ENCODE measurements around the gene CSK. TPM values are rescaled to one million over a fixed set of nuclear protein-coding genes. Genes with fewer than 3 reads are reported as not detected.

CSK gene
- total RNA-seq, 1 donor from 2014 or later, result 83.8 TPM

- no peaks in the 10 kb centered on the region for H3K9me3 ChIP-seq
- no peak overlapping the region for H3K4me3 ChIP-seq
- intact Hi-C loops (cut with DNase I), result no loop called here
- no peak overlapping the region for H3K27ac ChIP-seq
- no peaks in the 10 kb centered on the region for H3K4me1 ChIP-seq
- TF ChIP-seq, protein P1, sequence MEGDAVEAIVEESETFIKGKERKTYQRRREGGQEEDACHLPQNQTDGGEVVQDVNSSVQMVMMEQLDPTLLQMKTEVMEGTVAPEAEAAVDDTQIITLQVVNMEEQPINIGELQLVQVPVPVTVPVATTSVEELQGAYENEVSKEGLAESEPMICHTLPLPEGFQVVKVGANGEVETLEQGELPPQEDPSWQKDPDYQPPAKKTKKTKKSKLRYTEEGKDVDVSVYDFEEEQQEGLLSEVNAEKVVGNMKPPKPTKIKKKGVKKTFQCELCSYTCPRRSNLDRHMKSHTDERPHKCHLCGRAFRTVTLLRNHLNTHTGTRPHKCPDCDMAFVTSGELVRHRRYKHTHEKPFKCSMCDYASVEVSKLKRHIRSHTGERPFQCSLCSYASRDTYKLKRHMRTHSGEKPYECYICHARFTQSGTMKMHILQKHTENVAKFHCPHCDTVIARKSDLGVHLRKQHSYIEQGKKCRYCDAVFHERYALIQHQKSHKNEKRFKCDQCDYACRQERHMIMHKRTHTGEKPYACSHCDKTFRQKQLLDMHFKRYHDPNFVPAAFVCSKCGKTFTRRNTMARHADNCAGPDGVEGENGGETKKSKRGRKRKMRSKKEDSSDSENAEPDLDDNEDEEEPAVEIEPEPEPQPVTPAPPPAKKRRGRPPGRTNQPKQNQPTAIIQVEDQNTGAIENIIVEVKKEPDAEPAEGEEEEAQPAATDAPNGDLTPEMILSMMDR (IDR thresholded peaks at IDR 0.05), result no peak
- H3K36me3 ChIP-seq, result no peaks in the 10 kb centered on the region
- ATAC-seq, result no peak
- no peaks in the 10 kb centered on the region for H3K27me3 ChIP-seq (ENCODE audit: low read depth)
- no peak for DNase-seq
These were observed 35.5 kb upstream of the CSK start for GRCh38 chr15:74746389-74746788.

- ATAC-seq (no peak), DNase-seq (no peak)
- H3K27ac ChIP-seq, result no peak within 1 kb of the TSS
- H3K9me3 ChIP-seq, result no peaks in the 10 kb centered on the region
- intact Hi-C loops (cut with DNase I), result no loop called here
- H3K27me3 ChIP-seq (ENCODE audit: low read depth), result no peaks in the 10 kb centered on the region
- no peak within 1 kb of the TSS for H3K4me3 ChIP-seq
- H3K4me1 ChIP-seq, result no peaks in the 10 kb centered on the region
- no peaks in the 10 kb centered on the region for H3K36me3 ChIP-seq
- TF ChIP-seq, protein P1 (IDR thresholded peaks at IDR 0.05), result no peak
These were observed 33.4 kb upstream of the CSK start, which contains the start of gene CYP1A2 for GRCh38 chr15:74748322-74748946. Gene CYP1A2, plus strand, starts transcription at chr15:74748845. Its CDS starts 894 bp downstream, at chr15:74749739.

GRCh38 chr15:74749832-74750231 lies 32.0 kb upstream of the CSK start:
- DNase-seq (no peak), ATAC-seq (no peak)
- TF ChIP-seq, protein P1 (IDR thresholded peaks at IDR 0.05), result no peak
- no peaks in the 10 kb centered on the region for H3K9me3 ChIP-seq
- H3K4me1 ChIP-seq, result no peaks in the 10 kb centered on the region
- H3K27me3 ChIP-seq (ENCODE audit: low read depth), result no peaks in the 10 kb centered on the region
- intact Hi-C loops (cut with DNase I), result no loop called here
- no peaks in the 10 kb centered on the region for H3K36me3 ChIP-seq
- no peak overlapping the region for H3K4me3 ChIP-seq
- H3K27ac ChIP-seq, result no peak overlapping the region

DNA sequence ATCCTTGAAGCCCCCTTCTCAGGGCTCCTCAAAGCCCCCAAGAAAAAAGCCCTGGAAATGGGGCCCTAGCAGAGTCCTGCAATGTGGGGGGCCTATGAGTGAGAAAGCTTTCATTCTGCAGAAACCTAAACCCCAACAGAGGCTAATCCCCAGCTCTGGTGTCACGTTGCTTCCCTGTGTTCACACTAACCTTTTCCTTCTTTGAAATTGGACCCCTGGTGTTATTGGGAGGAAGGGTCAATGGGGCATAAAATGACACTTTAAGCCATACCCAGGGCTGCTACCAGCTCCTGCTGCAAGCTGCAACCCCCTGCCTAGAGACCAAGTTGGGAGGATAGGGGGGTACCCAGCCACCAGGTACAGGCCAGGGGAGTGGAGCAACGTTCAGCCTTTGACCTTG lies 31.1 kb upstream of the CSK start:
- Histone ChIP-seq H3K27me3 (ENCODE audit: low read depth) (no peaks in the 10 kb centered on the region), H3K4me1 (no peaks in the 10 kb centered on the region), H3K36me3 (no peaks in the 10 kb centered on the region), H3K27ac (no peak overlapping the region), H3K9me3 (no peaks in the 10 kb centered on the region), H3K4me3 (no peak overlapping the region)
- TF ChIP-seq, protein P1 (IDR thresholded peaks at IDR 0.05), result no peak
- intact Hi-C loops (cut with DNase I), result no loop called here
- DNase-seq (no peak), ATAC-seq (no peak)

DNA sequence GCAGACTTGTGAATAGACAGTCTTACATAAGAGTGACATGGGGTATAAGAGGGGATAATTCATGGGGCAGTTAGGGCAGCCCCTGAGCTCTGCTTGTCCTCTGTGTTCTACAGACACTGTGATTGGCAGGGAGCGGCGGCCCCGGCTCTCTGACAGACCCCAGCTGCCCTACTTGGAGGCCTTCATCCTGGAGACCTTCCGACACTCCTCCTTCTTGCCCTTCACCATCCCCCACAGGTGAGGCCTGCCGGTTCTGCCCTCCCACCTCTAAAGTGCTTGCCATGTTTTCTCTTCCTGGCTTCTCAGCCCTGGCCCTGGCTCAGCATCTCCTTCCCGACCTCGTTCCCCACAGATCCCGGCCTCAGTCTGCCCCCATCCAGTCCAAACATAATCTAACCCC lies 29.9 kb upstream of the CSK start:
- H3K4me1 ChIP-seq, result no peaks in the 10 kb centered on the region
- H3K27me3 ChIP-seq (ENCODE audit: low read depth), result no peaks in the 10 kb centered on the region
- DNase-seq (no peak), ATAC-seq (peak in 1 of 2 donors; percentile 20)
- H3K4me3 ChIP-seq, result no peak overlapping the region
- H3K9me3 ChIP-seq, result no peaks in the 10 kb centered on the region
- H3K27ac ChIP-seq, result no peak overlapping the region
- intact Hi-C loops (cut with DNase I), result no loop called here
- TF ChIP-seq, protein P1 (IDR thresholded peaks at IDR 0.05), result no peak
- no peaks in the 10 kb centered on the region for H3K36me3 ChIP-seq
